GM12878 (cell line): ENCODE measurements around the gene NEURL3. TPM values are rescaled to one million over a fixed set of nuclear protein-coding genes. Genes with fewer than 3 reads are reported as not detected.

ENCODE experiments used
- ATAC-seq: fragments of 200-7000 bp; cut with Tn5 transposase; 3 replicates; pipeline ENCODE4 v1.9.1; 2020; ENCODE audit warnings: mild to moderate bottlenecking, moderate library complexity
- BruUV-seq: library from RNA; stranded (reverse); fragments of 400-500 nt; replicated peaks from 2 replicates; lab custom pipeline; 2021; lab: Mats Ljungman, UMichigan
- CTCF ChIA-PET: fragments of 300-600 bp; sonication (Branson Sonifier 250); formaldehyde crosslinking; extraction: SDS; loops from one replicate; lab custom pipeline; 2021; ENCODE audit warnings: inconsistent platforms; lab: Yijun Ruan, JAX
- POLR2A ChIA-PET: fragments of 350-600 bp; formaldehyde crosslinking; extraction: SDS; loops from one replicate; lab custom pipeline; 2021; ENCODE audit warnings: inconsistent platforms; lab: Charles Lee
- RAD21 ChIA-PET: fragments of 300-600 bp; sonication (Branson Sonifier 250); formaldehyde crosslinking; loops from one replicate; lab custom pipeline; 2023; ENCODE audit warnings: antibody characterized with exemption; ENCODE audit not compliant: unreplicated experiment; lab: Charles Lee
- SMC1A ChIA-PET: fragments of 300-600 bp; sonication (Branson Sonifier 250); formaldehyde crosslinking; loops from one replicate; lab custom pipeline; 2023; ENCODE audit not compliant: unreplicated experiment, uncharacterized antibody; lab: Charles Lee
- DNase-seq: peaks from one replicate; pipeline ENCODE4 v3.0.0-alpha.2; 2011; ENCODE audit warnings: low read depth, low spot score
- FAIRE-seq: peaks from 3 replicates; lab custom pipeline; 2011; peaks lifted over from hg19 to GRCh38; lab: Jason Lieb, UNC
- H2AFZ ChIP-seq: 2 replicates; pipeline ENCODE4 v1.6.0; 2011; ENCODE audit warnings: low read depth, low read length, control low read depth; ENCODE audit not compliant: control insufficient read depth
- H3K27ac ChIP-seq: 2 replicates; pipeline ENCODE4 v1.5.1; 2011; ENCODE audit warnings: control low read depth; ENCODE audit not compliant: control insufficient read depth, insufficient read depth
- H3K27me3 ChIP-seq, 2 experiments: replicated peaks in 1 of 2; 2 replicates each; pipeline versions ENCODE4 v1.6.0 to v1.6.1; 2011; ENCODE audit warnings: low read length in 1 of 2; ENCODE audit not compliant: control insufficient read depth in 2 of 2, insufficient read depth in 2 of 2
- H3K36me3 ChIP-seq, 2 experiments: 2 replicates each; pipeline ENCODE4 v1.5.1; 2011; ENCODE audit warnings: low read length in 1 of 2; ENCODE audit not compliant: control insufficient read depth in 2 of 2, insufficient read depth in 2 of 2
- H3K4me1 ChIP-seq: 2 replicates; pipeline ENCODE4 v1.6.1; 2011; ENCODE audit warnings: mild to moderate bottlenecking, low read length, moderate library complexity, mixed read lengths; ENCODE audit not compliant: control insufficient read depth, insufficient read depth
- H3K4me2 ChIP-seq: 2 replicates; pipeline ENCODE4 v1.6.0; 2011; ENCODE audit warnings: control low read depth; ENCODE audit not compliant: control insufficient read depth, insufficient read depth
- H3K4me3 ChIP-seq: fragments of 200-600 bp; sonication (generic); 2 replicates; pipeline ENCODE4 v1.5.1; 2016
- H3K79me2 ChIP-seq: 2 replicates; pipeline ENCODE4 v1.6.0; 2011; ENCODE audit warnings: low read length; ENCODE audit not compliant: control insufficient read depth, insufficient read depth
- H3K9ac ChIP-seq: 2 replicates; pipeline ENCODE4 v1.8.0; 2011; ENCODE audit warnings: low read length, control low read depth, mixed read lengths; ENCODE audit not compliant: control insufficient read depth, insufficient read depth
- H3K9me3 ChIP-seq: replicated peaks from 3 replicates; pipeline ENCODE4 v1.5.1; 2011; ENCODE audit warnings: mild to moderate bottlenecking, low read length; ENCODE audit not compliant: control insufficient read depth, insufficient read depth
- H4K20me1 ChIP-seq: 2 replicates; pipeline ENCODE4 v1.6.0; 2011; ENCODE audit not compliant: control insufficient read depth, insufficient read depth
- BACH1 ChIP-seq: fragments of 450-650 bp; IDR thresholded peaks from 2 replicates; pipeline ENCODE4 v1.6.1; 2017; ENCODE audit warnings: mild to moderate bottlenecking, borderline replicate concordance
- BRCA1 ChIP-seq: IDR thresholded peaks from 2 replicates; pipeline ENCODE4 v1.6.1; 2011; ENCODE audit warnings: low read depth, low read length, improper control_type of control experiment
- CEBPZ ChIP-seq: fragments of 150-350 bp; IDR thresholded peaks from 2 replicates; pipeline ENCODE4 v1.6.1; 2016; ENCODE audit warnings: low read depth, low read length
- E4F1 ChIP-seq: fragments of 450-650 bp; IDR thresholded peaks from 2 replicates; pipeline ENCODE4 v1.6.1; 2018; ENCODE audit warnings: borderline replicate concordance, mild to moderate bottlenecking; ENCODE audit not compliant: partially characterized antibody
- FOXM1 ChIP-seq: IDR thresholded peaks from 2 replicates; pipeline ENCODE4 v1.6.1; 2012; ENCODE audit warnings: low read depth, mild to moderate bottlenecking, inconsistent platforms, low read length, moderate library complexity
- HSF1 ChIP-seq: fragments of 150-350 bp; IDR thresholded peaks from 2 replicates; pipeline ENCODE4 v1.6.1; 2014; ENCODE audit warnings: mild to moderate bottlenecking, low read depth, low read length
- KAT2A ChIP-seq: conservative IDR thresholded peaks from 2 replicates; pipeline ENCODE4 v1.6.1; 2011; ENCODE audit warnings: low read depth, low read length; ENCODE audit not compliant: control insufficient read depth
- KLF5 ChIP-seq: fragments of 450-650 bp; IDR thresholded peaks from 2 replicates; pipeline ENCODE4 v1.6.1; 2014; ENCODE audit warnings: mild to moderate bottlenecking; ENCODE audit not compliant: partially characterized antibody
- SMC3 ChIP-seq: IDR thresholded peaks from 2 replicates; pipeline ENCODE4 v1.6.1; 2011; ENCODE audit warnings: low read length, improper control_type of control experiment, borderline replicate concordance
- STAT3 ChIP-seq: IDR thresholded peaks from 2 replicates; pipeline ENCODE4 v1.6.1; 2011; ENCODE audit warnings: low read depth, low read length, improper control_type of control experiment
- SUPT20H ChIP-seq: IDR thresholded peaks from 2 replicates; pipeline ENCODE4 v1.6.1; 2011; ENCODE audit warnings: low read depth, mild to moderate bottlenecking, low read length, moderate library complexity, borderline replicate concordance; ENCODE audit not compliant: control insufficient read depth
- SUZ12 ChIP-seq: fragments of 200-600 bp; sonication (generic); IDR thresholded peaks from one replicate; pipeline ENCODE4 v1.6.1; 2018; ENCODE audit warnings: antibody characterized with exemption, mild to moderate bottlenecking; ENCODE audit not compliant: unreplicated experiment
- ZBTB4 ChIP-seq: fragments of 450-650 bp; formaldehyde crosslinking; IDR thresholded peaks from 2 replicates; pipeline ENCODE4 v1.4.0; 2022; ENCODE audit warnings: mild to moderate bottlenecking, moderate library complexity
- WGBS: methylation state at CpG from one replicate; pipeline ENCODE4 v1.1.6; 2016; ENCODE audit warnings: low lambda C conversion rate; ENCODE audit not compliant: insufficient replicate concordance, insufficient coverage; ENCODE audit errors: missing lambda C conversion rate; 5-methylcytosine and 5-hydroxymethylcytosine counted together
- in situ Hi-C: fragments of 300-500 bp; cut with MboI; formaldehyde crosslinking; loops from 9 replicates; pipeline ENCODE4 v1.14.3; 2018; ENCODE audit warnings: mixed read lengths
- intact Hi-C: fragments of 100-400 bp; cut with micrococcal nuclease; formaldehyde crosslinking; loops from one replicate; pipeline ENCODE4 v1.14.2; 2022; ENCODE audit not compliant: unreplicated experiment
- polyA plus RNA-seq, 11 experiments: library from polyadenylated mRNA; depleted of rRNA in 4 of 11; unstranded in 6 of 11; stranded (reverse) in 5 of 11; fragments of >200 nt; fragmentation: Nextera tagmentation in 4 of 11; fragmentation: Illumina TruSeq in 1 of 11; extraction: Ambion mirVana in 4 of 11; extraction: Trizol in 1 of 11; gene quantifications; 1 replicate in 1 of 11; 2 replicates in 10 of 11; pipeline versions ENCODE4 v1.2.1 to v1.2.3, GENCODE V29; 2011 to 2016; ENCODE audit warnings: inconsistent platforms in 2 of 11, missing spikeins in 2 of 11, low read depth in 1 of 11
- total RNA-seq, 4 experiments: library from RNA; depleted of rRNA in 3 of 4; stranded (reverse); fragments of >200 nt in 3 of 4; fragmentation: Illumina TruSeq in 1 of 4; extraction: Trizol in 1 of 4; gene quantifications; 2 replicates each; pipeline versions ENCODE4 v1.2.1 to v1.2.3, GENCODE V29; 2013 to 2021

NEURL3 gene
- total and polyA plus RNA-seq, 10 of the 15 experiments (the other 5 are each of a cell fraction or from before 2014, with no cell fraction given), result 0.03 to 6.3 (median 0.47) TPM

- Histone ChIP-seq H3K9ac (peak overlapping the region; percentile 48), H3K27me3 (no peaks in the 10 kb centered on the region), H3K4me1 (peaks cover 66% of the 10 kb centered on the region), H3K9me3 (no peaks in the 10 kb centered on the region; the same call in 2 of the 3 replicates), H3K4me3 (no peak overlapping the region), H3K27ac (peak overlapping the region; percentile 70), H3K4me2 (peak overlapping the region; percentile 81; the same call in 1 of the 2 replicates), H2AFZ (no peak overlapping the region), H4K20me1 (no peaks in the 10 kb centered on the region), H3K79me2 (no peaks in the 10 kb centered on the region), H3K36me3 (no peaks in the 10 kb centered on the region)
- ChIA-PET SMC1A (interaction anchor here (0.5 to 3.9 kb wide), 3 partner anchors 8 to 217 kb away, joined by 3 to 23 read pairs (median 3); no protein-coding TSS in a partner anchor), CTCF (interaction anchor here (0.7 to 3.3 kb wide), 4 partner anchors 14 to 32 kb away, joined by 3 to 30 read pairs (median 10); no protein-coding TSS in a partner anchor), RAD21 (interaction anchor here (1.5 to 7.4 kb wide), 5 partner anchors 13 to 29 kb away, joined by 3 to 60 read pairs (median 7); no protein-coding TSS in a partner anchor), POLR2A (interaction anchor here (0.6 to 7.9 kb wide), 4 partner anchors 8 to 237 kb away, joined by 3 to 106 read pairs (median 6); partner anchors contain the start of gene ARID5A)
- intact Hi-C loops (loop anchor here (5.0 kb wide), 1 partner anchor 378 kb away; the partner anchor contains the start of gene DUSP2), in situ Hi-C loops (no loop called here)
- DNase-seq (no peak), ATAC-seq (no peak), FAIRE-seq (no peak)
- 67% methylated on average over 4 of the region's 4 CpGs for WGBS
- BruUV-seq, result no TSS peak
- TF ChIP-seq KAT2A (no peak), SMC3 (no peak), KLF5 (no peak), CEBPZ (no peak), ZBTB4 (CRISPR knock-in tag) (no peak), FOXM1 (no peak), E4F1 (no peak), SUPT20H (no peak), BACH1 (no peak), STAT3 (no peak), HSF1 (no peak), SUZ12 (no peak), BRCA1 (no peak)
These were observed 20.0 kb upstream of the NEURL3 start for GRCh38 chr2:96525211-96525507.
